GM11168 (cell line): Measurements from ENCODE around the gene CEP152.
"Not testable (repeated sequence)": the region's sequence is repeated elsewhere in the genome, so short reads cannot be mapped to it uniquely, and the experiment has no call there.

Source experiments
- in situ Hi-C: fragments of 300-500 bp; cut with MboI; formaldehyde crosslinking; loops from one replicate; pipeline ENCODE4 v1.12.0; 2022; ENCODE audit warnings: low sequenced_read_pairs; ENCODE audit not compliant: unreplicated experiment

The CEP152 gene

GRCh38 chr15:48823237-48823636, 12.4 kb upstream of the CEP152 start:
- in situ Hi-C loops, result no loop called here

- in situ Hi-C loops, result no loop called here
Observed at GRCh38 chr15:48814286-48814685, 3.4 kb upstream of the CEP152 start.

- in situ Hi-C loops, result no loop called here
Observed at GRCh38 chr15:48811325-48811958, 573 bp upstream of the CEP152 start.

- in situ Hi-C loops, result no loop called here
Observed at GRCh38 chr15:48806151-48806550, 4.7 kb downstream of the CEP152 start.

GRCh38 chr15:48805591-48805990, 5.3 kb downstream of the CEP152 start:
- in situ Hi-C loops, result no loop called here

- in situ Hi-C loops, result no loop called here
Observed at GRCh38 chr15:48803877-48804276, 7.0 kb downstream of the CEP152 start.

GRCh38 chr15:48802867-48803266, 8.0 kb downstream of the CEP152 start:
- in situ Hi-C loops, result no loop called here

- in situ Hi-C loops, result no loop called here
Observed at GRCh38 chr15:48802257-48802656, 8.6 kb downstream of the CEP152 start.

- in situ Hi-C loops, result no loop called here
Observed at GRCh38 chr15:48800811-48801455, 9.9 kb downstream of the CEP152 start.

- in situ Hi-C loops, result no loop called here
Observed at GRCh38 chr15:48800245-48800644, 10.6 kb downstream of the CEP152 start.

- in situ Hi-C loops, result no loop called here
Observed at GRCh38 chr15:48798319-48798718, 12.6 kb downstream of the CEP152 start.

GRCh38 chr15:48796930-48797329, 13.9 kb downstream of the CEP152 start:
- in situ Hi-C loops, result no loop called here

- in situ Hi-C loops, result no loop called here
Observed at GRCh38 chr15:48796521-48796920, 14.3 kb downstream of the CEP152 start.

- in situ Hi-C loops, result no loop called here
Observed at GRCh38 chr15:48795901-48796300, 15.0 kb downstream of the CEP152 start.

GRCh38 chr15:48794697-48795134, 16.2 kb downstream of the CEP152 start:
- in situ Hi-C loops, result no loop called here

- in situ Hi-C loops, result no loop called here
Observed at GRCh38 chr15:48792408-48792807, 18.5 kb downstream of the CEP152 start.

- in situ Hi-C loops, result not testable (repeated sequence)
Observed at GRCh38 chr15:48790466-48791115, 20.3 kb downstream of the CEP152 start.

GRCh38 chr15:48785712-48786111, 25.2 kb downstream of the CEP152 start:
- in situ Hi-C loops, result no loop called here

- in situ Hi-C loops, result no loop called here
Observed at GRCh38 chr15:48785195-48785594, 25.7 kb downstream of the CEP152 start.

- in situ Hi-C loops, result no loop called here
Observed at GRCh38 chr15:48784756-48785155, 26.1 kb downstream of the CEP152 start.

GRCh38 chr15:48782911-48783310, 28.0 kb downstream of the CEP152 start:
- in situ Hi-C loops, result no loop called here
